HL-60 (cell line): ENCODE data around the gene UBAP2.

Experiments
- CTCF ChIP-seq: IDR thresholded peaks from one replicate; pipeline ENCODE4 v1.5.1; 2011; ENCODE audit warnings: low read length, control low read depth, inconsistent platforms; ENCODE audit not compliant: insufficient read depth
- GABPA ChIP-seq: IDR thresholded peaks from 2 replicates; pipeline ENCODE4 v1.6.1; 2012; ENCODE audit warnings: low read depth
- POLR2AphosphoS5 ChIP-seq: IDR thresholded peaks from 2 replicates; pipeline ENCODE4 v1.6.1; 2012; ENCODE audit warnings: low read depth
- REST ChIP-seq: IDR thresholded peaks from 2 replicates; pipeline ENCODE4 v1.6.1; 2012; ENCODE audit warnings: low read depth; ENCODE audit not compliant: insufficient replicate concordance
- SPI1 ChIP-seq: IDR thresholded peaks from 2 replicates; pipeline ENCODE4 v1.6.1; 2012; ENCODE audit warnings: low read depth, mild to moderate bottlenecking, borderline replicate concordance

- no peak for TF ChIP-seq CTCF
- no peak for TF ChIP-seq SPI1
- TF ChIP-seq GABPA: no peak
- no peak for TF ChIP-seq POLR2AphosphoS5
- TF ChIP-seq REST: no peak
Observed at GRCh38 chr9:33881635-33882034, 167.1 kb downstream of the UBAP2 start.
